LNCaP clone FGC (cell line): ENCODE data around the gene EVX2.

ENCODE experiments used
- DNase-seq: peaks from one replicate; pipeline ENCODE4 v3.0.0-alpha.2; 2011; ENCODE audit warnings: low read depth
- H3K4me3 ChIP-seq: 2 replicates; pipeline ENCODE4 v1.5.1; 2011; ENCODE audit warnings: mild to moderate bottlenecking, low read depth, low read length, control low read depth
- TF ChIP-seq, protein P1 (sequence below): IDR thresholded peaks from 2 replicates; pipeline ENCODE4 v1.5.1; 2012; ENCODE audit warnings: mild to moderate bottlenecking; ENCODE audit not compliant: control insufficient read depth, insufficient read depth; ENCODE audit errors: extremely low read depth

Gene EVX2

DNA sequence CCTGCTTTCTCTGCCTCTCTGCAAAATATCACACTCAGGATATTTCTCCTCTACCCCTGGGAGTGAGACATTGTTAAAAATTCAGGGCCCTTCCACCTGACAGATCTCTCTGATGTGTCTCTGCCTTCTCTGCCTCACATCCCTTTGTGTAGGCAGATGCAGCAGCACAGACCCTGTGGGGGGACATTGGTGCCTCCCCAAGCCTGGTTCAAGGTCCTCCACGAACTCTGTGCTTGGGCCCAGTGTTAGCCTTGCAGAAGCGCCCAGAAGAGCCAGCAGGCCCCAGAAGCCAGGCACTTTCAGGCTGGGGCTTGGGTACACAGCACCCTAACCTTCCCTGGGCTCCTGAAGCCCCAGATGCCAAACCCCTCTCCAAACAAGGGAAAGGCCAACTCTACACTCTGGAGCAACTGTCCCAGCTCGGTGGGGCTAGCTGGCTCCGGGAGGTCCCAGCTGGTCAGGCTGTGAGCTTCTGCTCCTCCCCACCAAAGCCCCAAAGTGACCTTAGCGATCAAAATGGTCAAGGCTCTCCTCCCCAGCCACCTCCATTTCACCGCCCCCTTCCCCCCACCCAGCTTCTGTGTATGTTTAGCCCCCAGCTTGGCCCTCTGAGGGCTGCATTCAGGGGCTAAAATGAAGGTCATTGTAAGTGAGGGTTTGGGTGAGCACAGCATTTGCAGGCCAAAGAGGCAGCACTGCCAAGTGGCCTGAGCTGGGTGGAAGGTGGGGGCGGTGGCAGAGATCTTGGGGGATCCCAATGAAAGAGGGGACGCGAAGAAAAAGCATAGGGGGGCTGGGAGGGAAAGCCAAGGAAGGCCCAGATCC is 41.4 kb upstream of the EVX2 start:
- TF ChIP-seq, protein P1, sequence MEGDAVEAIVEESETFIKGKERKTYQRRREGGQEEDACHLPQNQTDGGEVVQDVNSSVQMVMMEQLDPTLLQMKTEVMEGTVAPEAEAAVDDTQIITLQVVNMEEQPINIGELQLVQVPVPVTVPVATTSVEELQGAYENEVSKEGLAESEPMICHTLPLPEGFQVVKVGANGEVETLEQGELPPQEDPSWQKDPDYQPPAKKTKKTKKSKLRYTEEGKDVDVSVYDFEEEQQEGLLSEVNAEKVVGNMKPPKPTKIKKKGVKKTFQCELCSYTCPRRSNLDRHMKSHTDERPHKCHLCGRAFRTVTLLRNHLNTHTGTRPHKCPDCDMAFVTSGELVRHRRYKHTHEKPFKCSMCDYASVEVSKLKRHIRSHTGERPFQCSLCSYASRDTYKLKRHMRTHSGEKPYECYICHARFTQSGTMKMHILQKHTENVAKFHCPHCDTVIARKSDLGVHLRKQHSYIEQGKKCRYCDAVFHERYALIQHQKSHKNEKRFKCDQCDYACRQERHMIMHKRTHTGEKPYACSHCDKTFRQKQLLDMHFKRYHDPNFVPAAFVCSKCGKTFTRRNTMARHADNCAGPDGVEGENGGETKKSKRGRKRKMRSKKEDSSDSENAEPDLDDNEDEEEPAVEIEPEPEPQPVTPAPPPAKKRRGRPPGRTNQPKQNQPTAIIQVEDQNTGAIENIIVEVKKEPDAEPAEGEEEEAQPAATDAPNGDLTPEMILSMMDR, result no peak
- no peak for DNase-seq

DNA sequence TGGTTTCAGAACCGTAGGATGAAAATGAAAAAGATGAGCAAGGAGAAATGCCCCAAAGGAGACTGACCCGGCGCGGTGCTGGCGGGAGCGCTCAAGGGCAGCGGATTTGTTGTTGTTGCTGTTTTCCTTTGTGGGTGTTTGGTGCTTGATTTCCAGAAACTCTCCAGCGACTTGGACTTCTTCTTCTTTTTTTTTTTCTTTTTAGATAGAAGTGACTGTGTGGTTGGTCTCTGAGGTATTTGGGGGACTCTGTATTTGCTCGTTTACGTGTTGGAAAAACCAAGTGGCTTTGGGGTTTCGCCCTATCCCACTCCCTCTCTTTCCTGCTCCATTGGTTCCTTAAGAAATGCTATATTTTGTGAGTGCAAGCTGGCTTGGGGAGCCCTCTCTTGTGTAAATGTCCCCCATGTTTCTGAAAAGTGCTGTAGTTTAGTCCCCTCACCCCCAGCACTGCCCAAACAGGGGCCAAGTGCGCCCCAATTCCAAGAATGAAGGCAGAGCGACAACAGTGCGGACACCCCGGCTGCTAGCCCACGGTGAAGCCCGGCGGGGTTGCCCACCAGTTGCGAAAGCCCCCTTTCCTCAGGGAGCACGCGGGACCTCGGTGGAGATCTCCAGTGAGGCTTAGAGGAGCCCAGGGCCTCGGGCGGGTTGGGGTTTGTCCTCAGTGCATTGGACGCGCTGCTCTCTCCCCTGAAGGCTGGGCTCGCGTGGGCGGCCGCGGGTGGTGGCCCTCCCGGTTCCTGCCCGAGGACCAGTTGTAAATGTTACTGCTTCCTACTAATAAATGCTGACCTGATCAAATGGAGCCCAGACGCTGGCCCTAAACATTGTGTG is 40.6 kb upstream of the EVX2 start:
- H3K4me3 ChIP-seq, result no peak overlapping the region
- no peak for DNase-seq
- TF ChIP-seq, protein P1, result no peak

More for the DNA sequence above, 41.4 kb upstream of the EVX2 start:
- no peak overlapping the region for H3K4me3 ChIP-seq

DNA sequence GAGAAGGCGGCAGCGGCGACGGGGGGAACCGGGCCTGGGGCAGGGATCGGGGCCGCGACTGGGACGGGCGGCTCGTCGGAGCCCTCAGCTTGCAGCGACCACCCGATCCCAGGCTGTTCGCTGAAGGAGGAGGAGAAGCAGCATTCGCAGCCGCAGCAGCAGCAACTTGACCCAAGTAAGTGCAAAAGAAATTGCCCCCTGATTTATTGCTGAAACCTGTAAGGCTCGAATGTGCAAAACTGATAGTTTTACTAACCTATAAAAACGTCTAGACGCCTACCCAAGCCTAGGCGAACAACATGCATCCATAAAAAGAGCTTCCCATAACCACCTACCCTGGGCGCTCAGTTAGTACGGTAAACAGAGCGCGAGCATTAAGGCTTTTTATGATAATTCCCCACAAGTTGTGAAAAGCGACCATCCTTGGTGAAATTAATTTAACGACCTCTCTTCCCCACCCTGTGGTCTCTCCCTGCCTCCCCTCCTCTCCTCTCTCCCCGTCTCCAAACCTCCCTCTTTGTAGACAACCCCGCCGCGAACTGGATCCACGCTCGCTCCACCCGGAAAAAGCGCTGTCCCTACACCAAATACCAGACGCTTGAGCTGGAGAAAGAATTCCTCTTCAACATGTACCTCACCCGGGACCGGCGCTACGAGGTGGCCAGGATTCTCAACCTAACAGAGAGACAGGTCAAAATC is 39.8 kb upstream of the EVX2 start:
- TF ChIP-seq, protein P1, result no peak
- no peak for DNase-seq
- no peak overlapping the region for H3K4me3 ChIP-seq

DNA sequence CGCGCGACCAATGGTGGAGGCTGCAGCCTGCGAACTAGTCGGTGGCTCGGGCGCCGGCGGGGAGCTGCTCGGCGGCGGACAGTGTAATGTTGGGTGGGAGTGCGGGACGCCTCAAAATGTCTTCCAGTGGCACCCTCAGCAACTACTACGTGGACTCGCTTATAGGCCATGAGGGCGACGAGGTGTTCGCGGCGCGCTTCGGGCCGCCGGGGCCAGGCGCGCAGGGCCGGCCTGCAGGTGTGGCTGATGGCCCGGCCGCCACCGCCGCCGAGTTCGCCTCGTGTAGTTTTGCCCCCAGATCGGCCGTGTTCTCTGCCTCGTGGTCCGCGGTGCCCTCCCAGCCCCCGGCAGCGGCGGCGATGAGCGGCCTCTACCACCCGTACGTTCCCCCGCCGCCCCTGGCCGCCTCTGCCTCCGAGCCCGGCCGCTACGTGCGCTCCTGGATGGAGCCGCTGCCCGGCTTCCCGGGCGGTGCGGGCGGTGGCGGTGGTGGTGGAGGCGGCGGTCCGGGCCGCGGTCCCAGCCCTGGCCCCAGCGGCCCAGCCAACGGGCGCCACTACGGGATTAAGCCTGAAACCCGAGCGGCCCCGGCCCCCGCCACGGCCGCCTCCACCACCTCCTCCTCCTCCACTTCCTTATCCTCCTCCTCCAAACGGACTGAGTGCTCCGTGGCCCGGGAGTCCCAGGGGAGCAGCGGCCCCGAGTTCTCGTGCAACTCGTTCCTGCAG is 39.1 kb upstream of the EVX2 start, which contains the start of gene HOXD9:
HOXD9 (plus strand) TSS at position 37 of the 728 bp plus-strand sequence; CDS start at position 87, 50 bp downstream.
- TF ChIP-seq, protein P1, result no peak
- no peak within 1 kb of the TSS for H3K4me3 ChIP-seq
- no peak for DNase-seq

DNA sequence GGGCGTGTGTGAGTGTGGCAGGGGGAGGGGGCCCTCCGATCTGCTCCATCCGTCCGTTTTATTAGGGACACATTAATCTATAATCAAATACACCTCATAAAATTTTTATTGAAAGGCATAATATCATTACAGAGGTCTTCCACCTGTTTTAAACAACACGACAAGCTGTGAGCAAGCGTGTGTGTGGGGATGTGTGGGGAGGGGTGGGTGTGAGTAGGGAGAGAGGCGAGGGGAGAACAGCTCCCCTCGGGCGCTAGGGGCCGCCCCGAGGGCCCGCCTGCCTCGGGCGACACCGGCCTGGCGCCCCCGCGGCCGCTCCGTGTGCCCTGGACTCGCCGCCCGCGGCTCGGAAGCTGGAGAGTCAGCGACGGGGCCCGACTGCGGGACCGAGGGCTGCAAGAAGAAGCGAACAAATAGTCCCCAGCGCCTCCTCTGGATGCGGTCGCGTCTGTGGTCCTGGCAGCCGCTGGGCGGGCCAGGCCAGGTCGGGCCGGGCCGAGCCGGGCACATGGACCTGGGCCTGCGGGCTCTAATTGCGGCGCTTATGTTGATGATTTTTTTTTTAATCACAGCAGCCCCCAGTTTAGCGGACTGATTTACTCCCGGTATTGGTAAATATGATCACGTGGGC is 38.4 kb upstream of the EVX2 start:
- DNase-seq, result no peak
- TF ChIP-seq, protein P1, result no peak
- H3K4me3 ChIP-seq, result no peak overlapping the region
